Measurements from ENCODE around the gene ARHGAP26.

GRCh38 chr5:143071927-143072326, 301.8 kb downstream of the ARHGAP26 start:
- TF ChIP-seq CTCF (IDR thresholded peaks at IDR 0.05 in 8 of 11, conservative IDR thresholded peaks at IDR 0.05 in 3 of 11) = no peak
- no peak for TF ChIP-seq POLR2A (IDR thresholded peaks at IDR 0.05)
- no peak for TF ChIP-seq POLR2AphosphoS5 (IDR thresholded peaks at IDR 0.05)
